Prostate gland (tissue), 2 donors: ENCODE results near the gene CBR3.

Source experiments
- CTCF ChIP-seq, 4 experiments: fragments of 200-600 bp in 2 of 4; fragments of 450-650 bp in 2 of 4; sonication (generic) in 2 of 4; IDR thresholded peaks; 1 replicate in 3 of 4; 2 replicates in 1 of 4; pipeline ENCODE4 v1.5.1; 2016 to 2019; ENCODE audit warnings: antibody characterized with exemption in 4 of 4, mild to moderate bottlenecking in 2 of 4, moderate library complexity in 2 of 4
- POLR2A ChIP-seq: fragments of 450-650 bp; IDR thresholded peaks from one replicate; pipeline ENCODE4 v1.6.1; 2016; ENCODE audit warnings: antibody characterized with exemption, mild to moderate bottlenecking
- POLR2AphosphoS5 ChIP-seq: sonication (generic); formaldehyde crosslinking; IDR thresholded peaks from one replicate; pipeline ENCODE4 v1.6.1; 2017; ENCODE audit warnings: antibody characterized with exemption

DNA sequence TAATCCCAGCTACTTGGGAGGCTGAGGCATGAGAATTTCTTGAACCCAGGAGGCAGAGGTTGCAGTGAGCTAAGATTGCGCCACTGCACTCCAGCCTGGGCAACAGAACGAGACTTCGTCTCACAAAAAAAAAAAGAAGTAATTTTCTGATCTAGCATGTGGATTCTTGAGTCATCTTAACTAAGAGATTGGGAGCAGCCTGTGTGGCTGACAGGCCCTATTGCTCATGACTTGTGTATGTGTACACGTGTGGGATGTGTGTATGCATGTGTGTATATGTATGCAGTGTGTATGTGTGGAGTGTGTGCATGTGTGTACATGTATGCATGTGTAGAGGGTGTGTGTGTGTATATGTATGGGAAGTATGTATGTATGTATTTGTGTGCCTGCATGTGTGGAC lies 51.2 kb downstream of the CBR3 start:
- TF ChIP-seq CTCF (IDR thresholded peaks at IDR 0.05), result no peak
- no peak for TF ChIP-seq POLR2A
- TF ChIP-seq POLR2AphosphoS5, result no peak
